Measurements from ENCODE around the gene TTLL3.
"Not testable (repeated sequence)": the region's sequence is repeated elsewhere in the genome, so short reads cannot be mapped to it uniquely, and the experiment has no call there.

TTLL3 gene

GRCh38 chr3:9837701-9838582 is 27.9 kb downstream of the TTLL3 start:
- in situ Hi-C loops (cut with MboI; ENCODE audit: low sequenced_read_pairs): no loop called here

GRCh38 chr3:9838856-9839255 is 28.8 kb downstream of the TTLL3 start:
- in situ Hi-C loops (cut with MboI; ENCODE audit: low sequenced_read_pairs): no loop called here

- in situ Hi-C loops (cut with MboI; ENCODE audit: low sequenced_read_pairs): no loop called here
These were observed 31.0 kb downstream of the TTLL3 start for GRCh38 chr3:9841015-9841414.

GRCh38 chr3:9843715-9844438 is 33.8 kb downstream of the TTLL3 start, which contains the start of gene RPUSD3:
RPUSD3 (minus strand) TSS chr3:9844008; CDS start chr3:9843990, 18 bp downstream.
- in situ Hi-C loops (cut with MboI; ENCODE audit: low sequenced_read_pairs): no loop called here

GRCh38 chr3:9846231-9846630 is 36.2 kb downstream of the TTLL3 start:
- in situ Hi-C loops (cut with MboI; ENCODE audit: low sequenced_read_pairs): no loop called here

GRCh38 chr3:9846931-9847488 is 36.9 kb downstream of the TTLL3 start:
- in situ Hi-C loops (cut with MboI; ENCODE audit: low sequenced_read_pairs): no loop called here

- in situ Hi-C loops (cut with MboI; ENCODE audit: low sequenced_read_pairs): not testable (repeated sequence)
These were observed 37.8 kb downstream of the TTLL3 start for GRCh38 chr3:9847870-9848269.

GRCh38 chr3:9848860-9849259 is 38.8 kb downstream of the TTLL3 start:
- in situ Hi-C loops (cut with MboI; ENCODE audit: low sequenced_read_pairs): not testable (repeated sequence)

- in situ Hi-C loops (cut with MboI; ENCODE audit: low sequenced_read_pairs): not testable (repeated sequence)
These were observed 41.3 kb downstream of the TTLL3 start for GRCh38 chr3:9851383-9851782.

- in situ Hi-C loops (cut with MboI; ENCODE audit: low sequenced_read_pairs): not testable (repeated sequence)
These were observed 41.9 kb downstream of the TTLL3 start for GRCh38 chr3:9851926-9852325.

- in situ Hi-C loops (cut with MboI; ENCODE audit: low sequenced_read_pairs): no loop called here
These were observed 42.5 kb downstream of the TTLL3 start for GRCh38 chr3:9852528-9852927.

GRCh38 chr3:9854291-9854940 is 44.4 kb downstream of the TTLL3 start:
- in situ Hi-C loops (cut with MboI; ENCODE audit: low sequenced_read_pairs): not testable (repeated sequence)

GRCh38 chr3:9855594-9855993 is 45.5 kb downstream of the TTLL3 start:
- in situ Hi-C loops (cut with MboI; ENCODE audit: low sequenced_read_pairs): no loop called here

GRCh38 chr3:9859530-9860025 is 49.5 kb downstream of the TTLL3 start:
- in situ Hi-C loops (cut with MboI; ENCODE audit: low sequenced_read_pairs): no loop called here

GRCh38 chr3:9861201-9861600 is 51.1 kb downstream of the TTLL3 start:
- in situ Hi-C loops (cut with MboI; ENCODE audit: low sequenced_read_pairs): no loop called here

GRCh38 chr3:9861626-9862130 is 51.6 kb downstream of the TTLL3 start:
- in situ Hi-C loops (cut with MboI; ENCODE audit: low sequenced_read_pairs): no loop called here

GRCh38 chr3:9862391-9863057 is 52.5 kb downstream of the TTLL3 start:
- in situ Hi-C loops (cut with MboI; ENCODE audit: low sequenced_read_pairs): no loop called here

GRCh38 chr3:9863058-9863772 is 53.2 kb downstream of the TTLL3 start:
- in situ Hi-C loops (cut with MboI; ENCODE audit: low sequenced_read_pairs): no loop called here

- in situ Hi-C loops (cut with MboI; ENCODE audit: low sequenced_read_pairs): no loop called here
These were observed 54.3 kb downstream of the TTLL3 start for GRCh38 chr3:9864200-9864927.
